Measurements from ENCODE around the gene CXCL13. TPM values are rescaled to one million over a fixed set of nuclear protein-coding genes. Genes with fewer than 3 reads are reported as not detected.

The CXCL13 gene
- total RNA-seq, 2 donors from 2014 or later, result not detected

DNA sequence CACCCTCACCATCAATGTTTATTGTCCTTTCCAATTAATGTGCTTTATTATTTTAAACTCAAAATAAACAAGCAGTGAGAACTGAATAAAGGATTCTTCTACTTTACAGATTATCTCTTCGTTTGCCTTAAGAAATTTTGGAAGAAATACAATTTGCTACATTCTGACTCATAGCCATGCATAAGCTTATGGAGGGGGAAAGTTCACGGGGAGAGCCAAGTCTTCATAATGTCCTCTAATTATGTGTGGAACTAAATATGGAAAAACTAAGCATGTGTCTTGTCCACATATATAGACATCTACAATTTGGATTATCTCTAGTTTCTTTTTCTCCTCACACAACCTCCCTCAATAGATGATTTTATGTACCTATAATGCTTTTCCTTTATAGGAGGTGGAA is 17.5 kb downstream of the CXCL13 start:
- Histone ChIP-seq H3K9me3 (ENCODE audit: control insufficient read depth, low read length) (no peaks in the 10 kb centered on the region), H3K27me3 (ENCODE audit: control insufficient read depth, insufficient read depth, low read length, poor library complexity, severe bottlenecking) (peaks cover 10% of the 10 kb centered on the region), H3K4me3 (ENCODE audit: low read length) (no peak overlapping the region), H3K36me3 (ENCODE audit: control insufficient read depth, insufficient read depth, low read length) (no peaks in the 10 kb centered on the region), H3K27ac (ENCODE audit: low read depth, low read length) (no peak overlapping the region), H3K4me1 (ENCODE audit: control insufficient read depth, insufficient read depth, low read length) (peaks cover 11% of the 10 kb centered on the region), H3K9ac (ENCODE audit: extremely low read depth, low read length, poor library complexity, severe bottlenecking) (no peak overlapping the region)
- no peak for DNase-seq
- no peak overlapping the region for H3K4me3 Mint-ChIP-seq
- peaks cover 1% of the 10 kb centered on the region for H3K9me3 Mint-ChIP-seq
- peaks cover 24% of the 10 kb centered on the region for H3K4me1 Mint-ChIP-seq
- peaks cover 14% of the 10 kb centered on the region for H3K27me3 Mint-ChIP-seq (ENCODE audit: insufficient read depth)
- TF ChIP-seq, protein P1, sequence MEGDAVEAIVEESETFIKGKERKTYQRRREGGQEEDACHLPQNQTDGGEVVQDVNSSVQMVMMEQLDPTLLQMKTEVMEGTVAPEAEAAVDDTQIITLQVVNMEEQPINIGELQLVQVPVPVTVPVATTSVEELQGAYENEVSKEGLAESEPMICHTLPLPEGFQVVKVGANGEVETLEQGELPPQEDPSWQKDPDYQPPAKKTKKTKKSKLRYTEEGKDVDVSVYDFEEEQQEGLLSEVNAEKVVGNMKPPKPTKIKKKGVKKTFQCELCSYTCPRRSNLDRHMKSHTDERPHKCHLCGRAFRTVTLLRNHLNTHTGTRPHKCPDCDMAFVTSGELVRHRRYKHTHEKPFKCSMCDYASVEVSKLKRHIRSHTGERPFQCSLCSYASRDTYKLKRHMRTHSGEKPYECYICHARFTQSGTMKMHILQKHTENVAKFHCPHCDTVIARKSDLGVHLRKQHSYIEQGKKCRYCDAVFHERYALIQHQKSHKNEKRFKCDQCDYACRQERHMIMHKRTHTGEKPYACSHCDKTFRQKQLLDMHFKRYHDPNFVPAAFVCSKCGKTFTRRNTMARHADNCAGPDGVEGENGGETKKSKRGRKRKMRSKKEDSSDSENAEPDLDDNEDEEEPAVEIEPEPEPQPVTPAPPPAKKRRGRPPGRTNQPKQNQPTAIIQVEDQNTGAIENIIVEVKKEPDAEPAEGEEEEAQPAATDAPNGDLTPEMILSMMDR (conservative IDR thresholded peaks at IDR 0.05), result no peak
- H3K36me3 Mint-ChIP-seq (ENCODE audit: low read depth), result no peaks in the 10 kb centered on the region
- no peak overlapping the region for H3K27ac Mint-ChIP-seq
- WGBS, 2 experiments (ENCODE audit: insufficient coverage in 1 of 2, insufficient read length in 1 of 2), result 76% methylated on average over 2 of the region's 2 CpGs; no CpG with 5 or more reads in 1 of the 2 experiments

DNA sequence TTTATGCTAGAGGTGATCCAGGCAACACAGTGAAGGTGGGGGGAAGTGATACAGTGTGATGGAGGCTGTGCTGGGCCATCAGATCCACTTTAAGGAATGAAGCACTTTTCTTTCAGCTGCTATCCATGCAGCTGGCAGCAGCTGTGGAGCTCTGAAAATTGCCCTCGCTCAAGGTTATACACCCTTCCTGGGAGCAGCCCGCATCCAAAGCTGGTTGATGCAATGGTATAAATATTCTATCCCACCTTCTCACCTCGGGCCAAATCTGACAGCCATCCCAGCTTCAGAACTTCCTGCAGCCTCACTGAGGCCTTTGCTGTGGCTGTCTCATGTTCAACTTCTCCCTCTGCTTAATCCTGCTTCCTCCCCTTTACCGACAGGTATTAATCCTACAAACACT is 18.6 kb downstream of the CXCL13 start:
- Histone ChIP-seq H3K27ac (ENCODE audit: low read depth, low read length) (no peak overlapping the region), H3K27me3 (ENCODE audit: control insufficient read depth, insufficient read depth, low read length, poor library complexity, severe bottlenecking) (peaks cover 16% of the 10 kb centered on the region), H3K9ac (ENCODE audit: extremely low read depth, low read length, poor library complexity, severe bottlenecking) (no peak overlapping the region), H3K36me3 (ENCODE audit: control insufficient read depth, insufficient read depth, low read length) (no peaks in the 10 kb centered on the region), H3K9me3 (ENCODE audit: control insufficient read depth, low read length) (no peaks in the 10 kb centered on the region), H3K4me1 (ENCODE audit: control insufficient read depth, insufficient read depth, low read length) (peaks cover 11% of the 10 kb centered on the region), H3K4me3 (ENCODE audit: low read length) (no peak overlapping the region)
- Mint-ChIP-seq H3K36me3 (ENCODE audit: low read depth) (no peaks in the 10 kb centered on the region), H3K27me3 (ENCODE audit: insufficient read depth) (peaks cover 16% of the 10 kb centered on the region), H3K27ac (no peak overlapping the region), H3K4me1 (peaks cover 27% of the 10 kb centered on the region), H3K4me3 (no peak overlapping the region), H3K9me3 (peaks cover 1% of the 10 kb centered on the region)
- WGBS, 2 experiments (ENCODE audit: insufficient coverage in 1 of 2, insufficient read length in 1 of 2), result 82 to 85% methylated on average over 2 to 4 of the region's 4 CpGs
- TF ChIP-seq, protein P1 (conservative IDR thresholded peaks at IDR 0.05), result no peak
- DNase-seq, result no peak

DNA sequence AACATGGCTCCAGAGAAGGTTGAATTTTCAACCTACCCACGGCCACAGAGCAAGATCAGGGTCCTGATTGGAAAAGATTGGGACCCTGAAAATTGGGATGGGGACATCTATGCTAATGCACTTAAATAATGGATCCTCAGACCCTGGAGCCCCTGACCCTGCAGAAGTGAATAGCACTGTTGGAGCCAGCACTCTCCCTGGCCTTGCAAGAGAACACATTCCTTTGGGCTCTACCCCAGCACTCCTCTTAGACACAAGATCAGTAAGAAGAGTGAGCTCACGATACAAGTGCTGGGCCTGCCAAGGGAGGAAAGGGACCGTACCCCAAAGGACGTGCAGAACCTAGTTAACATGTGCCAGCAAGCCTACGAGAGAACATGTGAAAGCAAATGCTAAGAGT is 19.9 kb downstream of the CXCL13 start:
- DNase-seq, result no peak
- TF ChIP-seq, protein P1 (conservative IDR thresholded peaks at IDR 0.05), result no peak
- peaks cover 26% of the 10 kb centered on the region for H3K4me1 Mint-ChIP-seq
- H3K27me3 ChIP-seq (ENCODE audit: control insufficient read depth, insufficient read depth, low read length, poor library complexity, severe bottlenecking), result peaks cover 29% of the 10 kb centered on the region
- H3K4me3 Mint-ChIP-seq, result no peak overlapping the region
- peaks cover 11% of the 10 kb centered on the region for H3K4me1 ChIP-seq (ENCODE audit: control insufficient read depth, insufficient read depth, low read length)
- peaks cover 1% of the 10 kb centered on the region for H3K9me3 Mint-ChIP-seq
- H3K27ac Mint-ChIP-seq, result no peak overlapping the region
- no peak overlapping the region for H3K9ac ChIP-seq (ENCODE audit: extremely low read depth, low read length, poor library complexity, severe bottlenecking)
- no peak overlapping the region for H3K4me3 ChIP-seq (ENCODE audit: low read length)
- no peak overlapping the region for H3K27ac ChIP-seq (ENCODE audit: low read depth, low read length)
- peaks cover 28% of the 10 kb centered on the region for H3K27me3 Mint-ChIP-seq (ENCODE audit: insufficient read depth)
- H3K36me3 Mint-ChIP-seq (ENCODE audit: low read depth), result no peaks in the 10 kb centered on the region
- WGBS, 2 experiments (ENCODE audit: insufficient coverage in 1 of 2, insufficient read length in 1 of 2), result 87 to 93% methylated on average over 4 to 5 of the region's 5 CpGs
- no peaks in the 10 kb centered on the region for H3K36me3 ChIP-seq (ENCODE audit: control insufficient read depth, insufficient read depth, low read length)
- no peaks in the 10 kb centered on the region for H3K9me3 ChIP-seq (ENCODE audit: control insufficient read depth, low read length)

Data from endodermal cell (in vitro differentiated cells).